Lower lobe of right lung (tissue), 2 donors: ENCODE results near the gene KRT17. TPM values are rescaled to one million over a fixed set of nuclear protein-coding genes. Genes with fewer than 3 reads are reported as not detected.
"Not testable (repeated sequence)": the region's sequence is repeated elsewhere in the genome, so short reads cannot be mapped to it uniquely, and the experiment has no call there.

Experiments
- ATAC-seq, 2 donors: fragments of 200-7000 bp; cut with Tn5 transposase; one replicate each; pipeline ENCODE4 v1.9.1; 2020 to 2022; ENCODE audit warnings: mild to moderate bottlenecking in 2 of 2, moderate library complexity in 2 of 2
- DNase-seq: peaks from one replicate; pipeline ENCODE4 v3.0.0-alpha.2; 2020
- H3K27ac ChIP-seq: fragments of 200-600 bp; one replicate; pipeline ENCODE4 v1.8.0; 2022
- H3K27me3 ChIP-seq: fragments of 200-600 bp; one replicate; pipeline ENCODE4 v1.8.0; 2022; ENCODE audit warnings: low read depth
- H3K36me3 ChIP-seq: fragments of 200-600 bp; one replicate; pipeline ENCODE4 v1.8.0; 2022; ENCODE audit warnings: mild to moderate bottlenecking
- H3K4me1 ChIP-seq: fragments of 200-600 bp; one replicate; pipeline ENCODE4 v1.8.0; 2022
- H3K4me3 ChIP-seq: fragments of 200-600 bp; one replicate; pipeline ENCODE4 v1.8.0; 2022; ENCODE audit warnings: mild to moderate bottlenecking
- H3K9me3 ChIP-seq: fragments of 200-600 bp; one replicate; pipeline ENCODE4 v1.8.0; 2022
- CTCF ChIP-seq: fragments of 200-600 bp; IDR thresholded peaks from one replicate; pipeline ENCODE4 v1.8.0; 2022; ENCODE audit warnings: antibody characterized with exemption, mild to moderate bottlenecking
- intact Hi-C: fragments of 100-400 bp; cut with DNase I; formaldehyde crosslinking; loops from one replicate; pipeline ENCODE4 v1.11.0; 2022
- total RNA-seq: library from RNA; stranded (reverse); fragmentation: NEBNext Ultra II Directional; extraction: Animal tissue kit (Norgen Biotek cat#: 25700); gene quantifications from one replicate; pipeline ENCODE4 v1.2.1, GENCODE V29; 2021
- donor health status: DM: no; HTN: yes; CAD: no; lungs with severe emphysema.

The KRT17 gene
- total RNA-seq, 1 donor from 2014 or later: 2.6 TPM

DNA sequence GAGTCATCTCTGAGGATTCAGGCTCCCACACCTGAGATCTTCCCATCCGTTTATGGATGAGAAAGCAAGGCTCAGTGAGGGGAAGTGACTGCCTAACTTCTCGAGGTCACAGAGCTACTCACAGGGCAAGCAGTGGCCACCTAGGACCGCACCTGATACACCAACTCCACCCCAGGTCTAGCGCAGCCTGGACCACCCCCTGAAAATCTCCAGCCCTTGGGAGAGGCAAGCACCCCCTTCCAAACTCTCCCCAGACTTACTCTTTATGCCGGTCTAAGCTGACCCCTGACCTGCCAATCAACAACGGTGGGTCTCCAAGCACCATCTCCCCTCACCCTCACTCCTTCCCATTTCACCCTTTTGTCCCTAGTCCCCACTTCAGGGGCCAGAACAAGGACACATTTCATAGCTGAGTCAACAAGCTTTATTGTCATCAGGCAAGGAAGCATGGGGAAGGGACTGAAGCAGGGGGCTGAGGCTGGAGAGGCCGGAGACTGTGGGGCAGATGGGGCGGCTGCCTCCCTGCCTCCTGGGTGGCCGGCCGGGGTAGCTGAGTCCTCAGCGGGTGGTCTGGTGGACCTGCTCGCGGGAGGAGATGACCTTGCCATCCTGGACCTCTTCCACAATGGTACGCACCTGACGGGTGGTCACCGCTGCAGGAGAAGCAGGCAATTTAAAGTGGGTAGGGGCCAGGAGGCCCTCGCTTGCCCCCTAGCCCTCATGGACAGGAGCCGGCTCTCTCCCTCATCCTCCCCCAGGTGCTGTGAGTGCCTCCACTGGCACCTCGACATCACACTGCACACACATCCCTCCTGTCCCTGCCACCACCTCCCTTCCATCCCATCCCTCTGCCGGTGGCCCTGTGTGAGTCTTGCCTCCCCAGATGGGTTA is 5.1 kb downstream of the KRT17 start:
- ATAC-seq (peak in 1 of 2 donors; percentile 25), DNase-seq (no peak)
- Histone ChIP-seq H3K4me3 (no peak overlapping the region), H3K27ac (no peak overlapping the region), H3K27me3 (peaks cover 8% of the 10 kb centered on the region), H3K4me1 (no peaks in the 10 kb centered on the region), H3K9me3 (no peaks in the 10 kb centered on the region), H3K36me3 (no peaks in the 10 kb centered on the region)
- intact Hi-C loops: no loop called here
- no peak for TF ChIP-seq CTCF

DNA sequence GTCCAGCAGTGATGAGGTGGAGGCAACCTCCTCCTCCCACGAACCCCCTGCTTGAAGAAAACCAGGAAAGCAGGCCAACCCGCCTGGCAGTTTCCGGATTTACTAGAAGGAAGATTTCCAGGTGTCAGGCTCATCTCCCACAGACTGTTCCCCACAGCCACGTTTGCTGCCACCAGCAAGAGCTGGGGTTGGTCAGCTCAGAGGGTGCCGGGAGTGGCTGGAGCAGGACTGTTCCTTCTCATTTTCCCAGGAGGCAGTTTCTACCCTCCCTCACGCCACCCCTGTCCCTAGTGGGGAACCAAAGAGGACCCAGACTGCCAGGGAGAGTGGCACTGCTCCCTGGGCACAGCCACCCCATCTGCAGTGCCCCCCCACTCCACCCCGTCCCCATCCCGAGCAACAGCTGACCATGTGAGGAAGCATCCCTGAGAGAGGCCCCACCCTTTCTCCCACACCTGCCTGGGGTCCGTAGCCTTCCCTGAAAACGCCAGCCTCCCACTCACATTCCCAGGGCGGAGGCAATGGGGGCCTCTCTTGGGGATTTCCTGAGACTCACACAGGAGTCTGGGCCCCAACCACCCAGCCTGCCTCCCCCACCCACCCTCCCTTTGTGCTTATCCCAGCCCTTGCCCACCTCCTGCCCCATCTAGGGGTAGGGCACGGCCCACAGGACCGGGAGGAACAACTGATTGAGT is 5.9 kb downstream of the KRT17 start:
- peaks cover 8% of the 10 kb centered on the region for H3K27me3 ChIP-seq
- H3K27ac ChIP-seq: no peak overlapping the region
- H3K4me3 ChIP-seq: no peak overlapping the region
- peak; percentile 19 to 30 for ATAC-seq
- DNase-seq: no peak
- H3K36me3 ChIP-seq: no peaks in the 10 kb centered on the region
- no peak for TF ChIP-seq CTCF
- no peaks in the 10 kb centered on the region for H3K9me3 ChIP-seq
- H3K4me1 ChIP-seq: no peaks in the 10 kb centered on the region
- intact Hi-C loops: no loop called here

GRCh38 chr17:41617698-41618097 is 6.7 kb downstream of the KRT17 start:
- no peak for TF ChIP-seq CTCF
- intact Hi-C loops: no loop called here
- H3K4me3 ChIP-seq: no peak overlapping the region
- H3K9me3 ChIP-seq: no peaks in the 10 kb centered on the region
- peaks cover 12% of the 10 kb centered on the region for H3K27me3 ChIP-seq
- H3K36me3 ChIP-seq: no peaks in the 10 kb centered on the region
- H3K27ac ChIP-seq: no peak overlapping the region
- ATAC-seq (no peak), DNase-seq (no peak)
- no peaks in the 10 kb centered on the region for H3K4me1 ChIP-seq

- H3K27ac ChIP-seq: no peak overlapping the region
- TF ChIP-seq CTCF: no peak
- H3K36me3 ChIP-seq: no peaks in the 10 kb centered on the region
- no peaks in the 10 kb centered on the region for H3K4me1 ChIP-seq
- ATAC-seq (peak in 1 of 2 donors; percentile 10), DNase-seq (no peak)
- H3K4me3 ChIP-seq: no peak overlapping the region
- H3K9me3 ChIP-seq: no peaks in the 10 kb centered on the region
- intact Hi-C loops: no loop called here
- H3K27me3 ChIP-seq: peaks cover 12% of the 10 kb centered on the region
These were observed 7.2 kb downstream of the KRT17 start for GRCh38 chr17:41617136-41617535.

GRCh38 chr17:41616486-41616885 is 7.9 kb downstream of the KRT17 start:
- H3K27ac ChIP-seq, H3K4me1 ChIP-seq, H3K4me3 ChIP-seq, H3K9me3 ChIP-seq, intact Hi-C loops, DNase-seq, ATAC-seq, H3K36me3 ChIP-seq: not testable (repeated sequence)
- H3K27me3 ChIP-seq: peaks cover 12% of the 10 kb centered on the region

DNA sequence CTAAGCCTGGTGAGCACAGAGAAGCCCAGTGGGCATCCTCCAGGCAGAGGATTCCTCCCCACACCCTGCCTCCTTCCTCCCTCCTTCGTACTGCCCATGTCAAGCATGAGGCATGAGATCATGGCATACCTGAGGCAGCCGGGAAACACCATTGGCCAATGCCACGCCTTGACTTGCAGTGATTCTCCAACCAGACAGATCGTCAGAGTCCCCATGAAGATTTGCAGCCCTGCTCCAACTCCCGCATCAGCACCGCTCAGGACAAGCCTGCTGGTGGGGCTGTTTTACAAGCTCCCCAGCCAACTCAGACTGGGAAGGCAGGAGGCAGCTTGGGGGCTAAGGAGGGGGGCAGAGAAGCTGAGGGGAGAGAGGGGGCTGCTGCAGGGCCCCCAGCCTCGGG is 8.9 kb downstream of the KRT17 start:
- H3K27ac ChIP-seq: no peak overlapping the region
- intact Hi-C loops: no loop called here
- H3K9me3 ChIP-seq: no peaks in the 10 kb centered on the region
- H3K36me3 ChIP-seq: no peaks in the 10 kb centered on the region
- H3K27me3 ChIP-seq: peaks cover 12% of the 10 kb centered on the region
- no peak overlapping the region for H3K4me3 ChIP-seq
- no peak for DNase-seq
- no peak for TF ChIP-seq CTCF
- ATAC-seq: no peak
- no peaks in the 10 kb centered on the region for H3K4me1 ChIP-seq

GRCh38 chr17:41614767-41615166 is 9.6 kb downstream of the KRT17 start:
- intact Hi-C loops, H3K4me1 ChIP-seq, ATAC-seq, H3K4me3 ChIP-seq, H3K36me3 ChIP-seq, H3K9me3 ChIP-seq, H3K27ac ChIP-seq, DNase-seq: not testable (repeated sequence)
- H3K27me3 ChIP-seq: peaks cover 12% of the 10 kb centered on the region
